Spinal cord (tissue), 10 donors: ENCODE measurements around the gene COMT. TPM values are rescaled to one million over a fixed set of nuclear protein-coding genes. Genes with fewer than 3 reads are reported as not detected.
A peak's percentile ranks its signal among the peaks of the same experiment; 100 is the strongest.

Experiments used
- DNase-seq, 6 donors: peaks; one replicate each; pipeline versions ENCODE4 v3.0.0 to v3.0.0-alpha.2; 2013 to 2015; ENCODE audit warnings: low spot score in 6 of 6, low read depth in 4 of 6
- H3K27ac ChIP-seq: one replicate; pipeline ENCODE4 v1.5.1; 2013; ENCODE audit warnings: low read depth, low read length, control low read depth
- H3K27me3 ChIP-seq: one replicate; pipeline ENCODE4 v1.6.1; 2013; ENCODE audit warnings: low read length; ENCODE audit not compliant: control insufficient read depth, insufficient read depth
- H3K36me3 ChIP-seq: one replicate; pipeline ENCODE4 v1.6.1; 2013; ENCODE audit warnings: low read length; ENCODE audit not compliant: control insufficient read depth, insufficient read depth
- H3K4me1 ChIP-seq: one replicate; pipeline ENCODE4 v1.6.1; 2013; ENCODE audit warnings: low read length; ENCODE audit not compliant: control insufficient read depth, insufficient read depth
- H3K4me3 ChIP-seq: one replicate; pipeline ENCODE4 v1.5.1; 2013; ENCODE audit warnings: low read depth, low read length, control low read depth
- H3K9me3 ChIP-seq: one replicate; pipeline ENCODE4 v1.6.1; 2013; ENCODE audit warnings: low read length; ENCODE audit not compliant: control insufficient read depth, insufficient read depth
- WGBS: methylation state at CpG from one replicate; pipeline ENCODE4 v1.1.5; 2013; ENCODE audit warnings: missing lambda C conversion rate; ENCODE audit not compliant: insufficient coverage; 5-methylcytosine and 5-hydroxymethylcytosine counted together
- polyA plus RNA-seq, 2 donors: library from polyadenylated mRNA; unstranded; fragments of 120-200 nt; gene quantifications; one replicate each; pipeline ENCODE4 v1.2.1, GENCODE V29; 2013; ENCODE audit not compliant: insufficient read length in 2 of 2
- total RNA-seq, 2 donors: library from RNA; depleted of rRNA in 1 of 2; stranded (reverse); fragments of 120-200 nt in 1 of 2; fragments of >200 nt in 1 of 2; gene quantifications; one replicate each; pipeline versions ENCODE4 v1.2.3 to v1.2.4, GENCODE V29; 2013 to 2014
- donor health status: healthy.

The COMT gene
- total and polyA plus RNA-seq, 4 donors, result 72.6 to 158 (median 146) TPM

GRCh38 chr22:19973551-19974267, 32.1 kb downstream of the COMT start:
- H3K36me3 ChIP-seq, result peaks cover 100% of the 10 kb centered on the region
- DNase-seq, result no peak
- WGBS, result 96% methylated on average over 41 of the region's 46 CpGs

GRCh38 chr22:19974268-19974861, 32.8 kb downstream of the COMT start:
- 30% methylated on average over 5 of the region's 11 CpGs for WGBS
- H3K27me3 ChIP-seq, result no peaks in the 10 kb centered on the region
- H3K9me3 ChIP-seq, result no peaks in the 10 kb centered on the region
- H3K4me1 ChIP-seq, result peaks cover 52% of the 10 kb centered on the region
- peaks cover 100% of the 10 kb centered on the region for H3K36me3 ChIP-seq
- DNase-seq, result peak in 4 of 6 donors; percentile 65 to 89 (median 82)
- H3K27ac ChIP-seq, result peak overlapping the region; percentile 86
- H3K4me3 ChIP-seq, result no peak overlapping the region

More at GRCh38 chr22:19973551-19974267, 32.1 kb downstream of the COMT start:
- Histone ChIP-seq H3K4me1 (peaks cover 52% of the 10 kb centered on the region), H3K27ac (peak overlapping the region; percentile 50), H3K4me3 (no peak overlapping the region), H3K9me3 (no peaks in the 10 kb centered on the region), H3K27me3 (no peaks in the 10 kb centered on the region)

GRCh38 chr22:19974935-19975706, 33.5 kb downstream of the COMT start:
- peaks cover 100% of the 10 kb centered on the region for H3K36me3 ChIP-seq
- H3K4me3 ChIP-seq, result no peak overlapping the region
- 37% methylated on average over 11 of the region's 13 CpGs for WGBS
- H3K27me3 ChIP-seq, result no peaks in the 10 kb centered on the region
- peak overlapping the region; percentile 86 for H3K27ac ChIP-seq
- no peaks in the 10 kb centered on the region for H3K9me3 ChIP-seq
- no peak for DNase-seq
- peaks cover 52% of the 10 kb centered on the region for H3K4me1 ChIP-seq

GRCh38 chr22:19975707-19976035, 34.1 kb downstream of the COMT start:
- H3K27me3 ChIP-seq, result no peaks in the 10 kb centered on the region
- H3K27ac ChIP-seq, result peak overlapping the region; percentile 86
- peaks cover 100% of the 10 kb centered on the region for H3K36me3 ChIP-seq
- no CpG with 5 or more reads among the region's 4 CpGs for WGBS
- no peak for DNase-seq
- H3K4me3 ChIP-seq, result no peak overlapping the region
- H3K9me3 ChIP-seq, result no peaks in the 10 kb centered on the region
- peaks cover 50% of the 10 kb centered on the region for H3K4me1 ChIP-seq

- H3K4me1 ChIP-seq, result peaks cover 41% of the 10 kb centered on the region
- no peak overlapping the region for H3K27ac ChIP-seq
- 80% methylated on average over 2 of the region's 3 CpGs for WGBS
- H3K27me3 ChIP-seq, result no peaks in the 10 kb centered on the region
- H3K4me3 ChIP-seq, result no peak overlapping the region
- H3K36me3 ChIP-seq, result peaks cover 100% of the 10 kb centered on the region
- no peak for DNase-seq
- no peaks in the 10 kb centered on the region for H3K9me3 ChIP-seq
Observed at GRCh38 chr22:19976671-19977070, 35.1 kb downstream of the COMT start.

- 94% methylated on average over 31 of the region's 32 CpGs for WGBS
- DNase-seq, result no peak
- H3K27me3 ChIP-seq, result no peaks in the 10 kb centered on the region
- peaks cover 100% of the 10 kb centered on the region for H3K36me3 ChIP-seq
- H3K27ac ChIP-seq, result no peak overlapping the region
- H3K4me1 ChIP-seq, result peaks cover 38% of the 10 kb centered on the region
- no peaks in the 10 kb centered on the region for H3K9me3 ChIP-seq
- no peak overlapping the region for H3K4me3 ChIP-seq
Observed at GRCh38 chr22:19977296-19978243, 36.0 kb downstream of the COMT start.

GRCh38 chr22:19978748-19979147, 37.2 kb downstream of the COMT start:
- Histone ChIP-seq H3K36me3 (peaks cover 100% of the 10 kb centered on the region), H3K4me1 (peaks cover 46% of the 10 kb centered on the region), H3K27me3 (no peaks in the 10 kb centered on the region), H3K4me3 (no peak overlapping the region), H3K9me3 (no peaks in the 10 kb centered on the region), H3K27ac (no peak overlapping the region)
- WGBS, result 96% methylated on average over 17 of the region's 17 CpGs
- no peak for DNase-seq

GRCh38 chr22:19979712-19980493, 38.3 kb downstream of the COMT start:
- no peak for DNase-seq
- 96% methylated on average over 52 of the region's 52 CpGs for WGBS
- H3K36me3 ChIP-seq, result peaks cover 100% of the 10 kb centered on the region
- no peaks in the 10 kb centered on the region for H3K27me3 ChIP-seq
- no peak overlapping the region for H3K4me3 ChIP-seq
- peaks cover 46% of the 10 kb centered on the region for H3K4me1 ChIP-seq
- no peak overlapping the region for H3K27ac ChIP-seq
- no peaks in the 10 kb centered on the region for H3K9me3 ChIP-seq
